Body of pancreas (tissue), 4 donors: ENCODE data around the gene PPP1R26.
"Not testable (repeated sequence)": the region's sequence is repeated elsewhere in the genome, so short reads cannot be mapped to it uniquely, and the experiment has no call there.

Experiments used
- CTCF ChIP-seq, 7 experiments: fragments of 450-650 bp in 4 of 7; fragments of 200-600 bp in 3 of 7; sonication (generic) in 3 of 7; IDR thresholded peaks; one replicate each; pipeline ENCODE4 v1.5.1; 2016 to 2019; ENCODE audit warnings: antibody characterized with exemption in 7 of 7
- POLR2A ChIP-seq, 3 donors: fragments of 450-650 bp; IDR thresholded peaks; one replicate each; pipeline ENCODE4 v1.6.1; 2016; ENCODE audit warnings: antibody characterized with exemption in 3 of 3, mild to moderate bottlenecking in 2 of 3

DNA sequence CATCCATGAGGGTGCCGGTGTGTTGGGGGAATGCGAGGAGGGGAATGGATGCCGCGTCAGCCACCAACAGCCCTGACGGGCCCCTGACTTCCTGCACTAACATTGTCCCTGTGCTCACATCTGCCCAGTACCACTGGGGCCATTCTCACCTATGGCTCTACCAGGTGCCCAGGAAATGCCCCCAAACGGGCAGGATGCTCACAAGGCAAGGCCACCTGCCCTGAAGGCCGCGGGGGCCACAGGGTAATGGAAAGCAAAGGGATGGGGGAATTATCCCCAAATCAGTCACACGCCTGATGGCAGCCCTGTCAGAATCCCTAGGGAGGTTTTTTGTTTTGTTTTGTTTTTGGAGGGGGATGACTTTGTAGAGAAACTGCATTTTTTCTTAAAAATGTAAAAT is 34.3 kb downstream of the PPP1R26 start:
- not testable (repeated sequence) for TF ChIP-seq CTCF, POLR2A (IDR thresholded peaks at IDR 0.05)
